Parathyroid adenoma (tissue), 2 donors: ENCODE results near the gene HABP2.

Experiments
- H2AFZ ChIP-seq: fragments of 300-600 bp; sonication (generic); one replicate; pipeline ENCODE4 v1.7.0; 2017; ENCODE audit warnings: antibody characterized with exemption, mild to moderate bottlenecking
- H3K27ac ChIP-seq: fragments of 300-600 bp; sonication (generic); one replicate; pipeline ENCODE4 v1.7.0; 2017
- H3K27me3 ChIP-seq: fragments of 300-600 bp; sonication (generic); one replicate; pipeline ENCODE4 v1.7.0; 2017; ENCODE audit warnings: low read length; ENCODE audit not compliant: control insufficient read depth, insufficient read depth
- H3K36me3 ChIP-seq: fragments of 300-600 bp; sonication (generic); one replicate; pipeline ENCODE4 v1.7.0; 2017; ENCODE audit warnings: low read length; ENCODE audit not compliant: control insufficient read depth, insufficient read depth
- H3K4me1 ChIP-seq: fragments of 300-600 bp; sonication (generic); one replicate; pipeline ENCODE4 v1.7.0; 2017; ENCODE audit warnings: control low read depth
- H3K4me2 ChIP-seq: fragments of 300-600 bp; sonication (generic); one replicate; pipeline ENCODE4 v1.7.0; 2017; ENCODE audit warnings: low read length
- H3K4me3 ChIP-seq: fragments of 300-600 bp; sonication (generic); one replicate; pipeline ENCODE4 v1.7.0; 2017; ENCODE audit warnings: low read depth, low read length
- H3K79me2 ChIP-seq: fragments of 300-600 bp; sonication (generic); one replicate; pipeline ENCODE4 v1.7.0; 2017; ENCODE audit warnings: control low read depth
- H3K9ac ChIP-seq: fragments of 300-600 bp; sonication (generic); one replicate; pipeline ENCODE4 v1.7.0; 2017; ENCODE audit warnings: mild to moderate bottlenecking
- H3K9me3 ChIP-seq: fragments of 300-600 bp; sonication (generic); one replicate; pipeline ENCODE4 v1.7.0; 2017; ENCODE audit warnings: low read length; ENCODE audit not compliant: control insufficient read depth
- TF ChIP-seq, protein P1 (sequence below): fragments of 300-600 bp; sonication (generic); IDR thresholded peaks from one replicate; pipeline ENCODE4 v1.7.0; 2017; ENCODE audit warnings: antibody characterized with exemption, mild to moderate bottlenecking
- donor health status: primary hyperparathyroidism.

HABP2 gene

DNA sequence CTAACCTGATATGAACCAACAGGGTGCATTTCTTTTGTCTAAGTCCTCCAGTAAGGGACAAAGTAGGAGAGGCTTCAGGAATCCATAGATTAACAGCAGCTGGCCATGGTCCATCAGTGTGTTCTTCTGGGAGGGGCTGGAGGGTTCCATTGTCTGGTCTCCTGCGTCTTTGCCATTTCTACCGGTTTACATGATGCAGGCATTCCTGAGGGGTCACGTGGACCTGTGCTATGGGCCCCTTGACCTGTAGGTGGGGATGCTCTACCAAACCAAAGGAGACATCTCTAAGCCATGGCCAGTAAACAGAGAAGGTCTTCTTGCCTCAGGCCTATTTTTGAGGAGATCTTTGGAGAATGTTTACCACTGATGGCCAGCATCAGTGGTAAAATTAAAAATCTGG, 28.7 kb upstream of the HABP2 start:
- no peaks in the 10 kb centered on the region for H3K79me2 ChIP-seq
- no peak overlapping the region for H2AFZ ChIP-seq
- H3K4me2 ChIP-seq, result no peak overlapping the region
- H3K27ac ChIP-seq, result no peak overlapping the region
- H3K9ac ChIP-seq, result no peak overlapping the region
- H3K27me3 ChIP-seq, result no peaks in the 10 kb centered on the region
- H3K36me3 ChIP-seq, result no peaks in the 10 kb centered on the region
- no peak overlapping the region for H3K4me3 ChIP-seq
- no peaks in the 10 kb centered on the region for H3K9me3 ChIP-seq
- TF ChIP-seq, protein P1, sequence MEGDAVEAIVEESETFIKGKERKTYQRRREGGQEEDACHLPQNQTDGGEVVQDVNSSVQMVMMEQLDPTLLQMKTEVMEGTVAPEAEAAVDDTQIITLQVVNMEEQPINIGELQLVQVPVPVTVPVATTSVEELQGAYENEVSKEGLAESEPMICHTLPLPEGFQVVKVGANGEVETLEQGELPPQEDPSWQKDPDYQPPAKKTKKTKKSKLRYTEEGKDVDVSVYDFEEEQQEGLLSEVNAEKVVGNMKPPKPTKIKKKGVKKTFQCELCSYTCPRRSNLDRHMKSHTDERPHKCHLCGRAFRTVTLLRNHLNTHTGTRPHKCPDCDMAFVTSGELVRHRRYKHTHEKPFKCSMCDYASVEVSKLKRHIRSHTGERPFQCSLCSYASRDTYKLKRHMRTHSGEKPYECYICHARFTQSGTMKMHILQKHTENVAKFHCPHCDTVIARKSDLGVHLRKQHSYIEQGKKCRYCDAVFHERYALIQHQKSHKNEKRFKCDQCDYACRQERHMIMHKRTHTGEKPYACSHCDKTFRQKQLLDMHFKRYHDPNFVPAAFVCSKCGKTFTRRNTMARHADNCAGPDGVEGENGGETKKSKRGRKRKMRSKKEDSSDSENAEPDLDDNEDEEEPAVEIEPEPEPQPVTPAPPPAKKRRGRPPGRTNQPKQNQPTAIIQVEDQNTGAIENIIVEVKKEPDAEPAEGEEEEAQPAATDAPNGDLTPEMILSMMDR, result no peak
- H3K4me1 ChIP-seq, result no peaks in the 10 kb centered on the region

GRCh38 chr10:113524539-113525490, 28.0 kb upstream of the HABP2 start:
- TF ChIP-seq, protein P1, result no peak
- no peak overlapping the region for H2AFZ ChIP-seq
- H3K27ac ChIP-seq, result no peak overlapping the region
- no peaks in the 10 kb centered on the region for H3K27me3 ChIP-seq
- H3K36me3 ChIP-seq, result no peaks in the 10 kb centered on the region
- H3K4me2 ChIP-seq, result no peak overlapping the region
- H3K79me2 ChIP-seq, result no peaks in the 10 kb centered on the region
- no peaks in the 10 kb centered on the region for H3K9me3 ChIP-seq
- no peak overlapping the region for H3K4me3 ChIP-seq
- no peak overlapping the region for H3K9ac ChIP-seq
- H3K4me1 ChIP-seq, result no peaks in the 10 kb centered on the region

GRCh38 chr10:113525713-113526112, 27.1 kb upstream of the HABP2 start:
- Histone ChIP-seq H3K27me3 (no peaks in the 10 kb centered on the region), H3K27ac (no peak overlapping the region), H2AFZ (no peak overlapping the region), H3K9me3 (no peaks in the 10 kb centered on the region), H3K36me3 (no peaks in the 10 kb centered on the region), H3K9ac (no peak overlapping the region), H3K4me2 (no peak overlapping the region), H3K79me2 (no peaks in the 10 kb centered on the region), H3K4me1 (no peaks in the 10 kb centered on the region), H3K4me3 (no peak overlapping the region)
- TF ChIP-seq, protein P1, result no peak

DNA sequence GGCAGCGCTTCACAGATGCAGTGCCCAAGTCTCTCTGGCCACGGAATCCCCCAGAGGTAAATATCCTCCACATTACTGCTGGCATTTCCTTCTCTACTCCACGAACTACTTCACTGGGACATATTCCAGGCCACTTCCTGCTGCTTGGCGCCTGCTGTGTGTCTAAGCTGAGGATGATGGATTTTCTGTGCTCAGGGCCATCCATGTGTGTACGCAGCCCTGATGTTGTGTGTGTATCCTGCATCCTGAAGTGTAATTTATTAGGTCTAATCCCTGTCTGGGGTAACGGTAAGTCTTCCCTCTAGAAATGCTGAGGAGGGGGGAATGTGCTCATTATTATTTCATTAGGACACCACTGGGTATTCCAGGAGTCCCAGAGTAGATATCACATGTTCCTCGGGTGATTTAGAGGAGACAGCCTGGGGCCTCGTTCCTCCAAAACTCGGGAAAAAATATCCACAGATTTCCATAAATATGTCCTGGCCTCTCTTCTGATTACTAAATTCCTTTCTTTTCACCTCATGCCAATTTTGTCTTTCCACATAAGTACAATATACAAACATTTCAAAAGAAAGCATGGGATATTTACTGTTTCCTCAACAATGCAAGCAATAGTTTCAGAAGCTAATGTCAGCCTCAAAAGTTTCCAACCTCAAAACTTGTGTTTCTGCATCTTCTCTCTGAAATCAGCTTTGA, 25.5 kb upstream of the HABP2 start:
- no peaks in the 10 kb centered on the region for H3K4me1 ChIP-seq
- H3K9ac ChIP-seq, result no peak overlapping the region
- H3K9me3 ChIP-seq, result no peaks in the 10 kb centered on the region
- H3K79me2 ChIP-seq, result no peaks in the 10 kb centered on the region
- TF ChIP-seq, protein P1, result no peak
- no peak overlapping the region for H2AFZ ChIP-seq
- H3K36me3 ChIP-seq, result no peaks in the 10 kb centered on the region
- no peak overlapping the region for H3K4me3 ChIP-seq
- no peak overlapping the region for H3K27ac ChIP-seq
- H3K4me2 ChIP-seq, result no peak overlapping the region
- no peaks in the 10 kb centered on the region for H3K27me3 ChIP-seq
